Measurements from ENCODE around the gene TIAM2.

GRCh38 chr6:155055729-155056128, 60.6 kb downstream of the TIAM2 start:
- TF ChIP-seq ZBTB34 (CRISPR knock-in tag; IDR thresholded peaks at IDR 0.05) (no peak), CTCF (IDR thresholded peaks at IDR 0.05 in 2 of 3, conservative IDR thresholded peaks at IDR 0.05 in 1 of 3; ENCODE audit: insufficient read depth in 2 of 3, low read depth in 1 of 3, low read length in 3 of 3) (no peak), ZBTB33 (CRISPR knock-in tag; IDR thresholded peaks at IDR 0.05) (no peak), MXI1 (IDR thresholded peaks at IDR 0.05; ENCODE audit: low read depth, low read length) (no peak), HDAC6 (IDR thresholded peaks at IDR 0.05; ENCODE audit: low read depth, low read length) (no peak), FOXJ2 (tag; IDR thresholded peaks at IDR 0.05) (no peak), GTF2F1 (IDR thresholded peaks at IDR 0.05; ENCODE audit: low read depth, low read length) (no peak)

All from K562 (cell line).